SK-N-SH (cell line): ENCODE results near the gene PPP1R14B. TPM values are rescaled to one million over a fixed set of nuclear protein-coding genes. Genes with fewer than 3 reads are reported as not detected.
A peak's percentile ranks its signal among the peaks of the same experiment; 100 is the strongest.

ENCODE experiments used
- CHD2 ChIP-seq: fragments of 150-350 bp; IDR thresholded peaks from 2 replicates; pipeline ENCODE4 v1.6.1; 2018; ENCODE audit warnings: low read length; ENCODE audit not compliant: partially characterized antibody
- CTCF ChIP-seq: fragments of 200-600 bp; sonication (generic); IDR thresholded peaks from 2 replicates; pipeline ENCODE4 v1.6.1; 2017; ENCODE audit warnings: antibody characterized with exemption, mild to moderate bottlenecking, moderate library complexity
- ELF1 ChIP-seq: IDR thresholded peaks from 2 replicates; pipeline ENCODE4 v1.4.0; 2012
- EP300 ChIP-seq, 2 experiments: IDR thresholded peaks; 2 replicates each; pipeline versions ENCODE4 v1.4.0 to v1.6.1; 2012; ENCODE audit warnings: borderline replicate concordance in 1 of 2, low read depth in 1 of 2, low read length in 1 of 2
- FOSL2 ChIP-seq: IDR thresholded peaks from 2 replicates; pipeline ENCODE4 v1.4.0; 2012; ENCODE audit warnings: low read depth, mild to moderate bottlenecking, moderate library complexity, borderline replicate concordance
- FOXJ3 ChIP-seq: sonication (generic); formaldehyde crosslinking; IDR thresholded peaks from 2 replicates; pipeline ENCODE4 v1.5.1; 2020; ENCODE audit warnings: mild to moderate bottlenecking, missing genetic modification reagents
- IRF3 ChIP-seq: fragments of 150-350 bp; IDR thresholded peaks from 2 replicates; pipeline ENCODE4 v1.6.1; 2016; ENCODE audit warnings: mild to moderate bottlenecking, low read depth, low read length
- MXI1 ChIP-seq: IDR thresholded peaks from 2 replicates; pipeline ENCODE4 v1.6.1; 2012; ENCODE audit warnings: mild to moderate bottlenecking, low read depth, low read length, improper control_type of control experiment
- NRF1 ChIP-seq: IDR thresholded peaks from 2 replicates; pipeline ENCODE4 v1.6.1; 2012; ENCODE audit warnings: low read depth, mild to moderate bottlenecking, low read length
- RAD21 ChIP-seq: IDR thresholded peaks from 2 replicates; pipeline ENCODE4 v1.6.1; 2012; ENCODE audit warnings: mild to moderate bottlenecking, low read length
- REST ChIP-seq: IDR thresholded peaks from 2 replicates; pipeline ENCODE4 v1.6.1; 2012; ENCODE audit warnings: mild to moderate bottlenecking, low read depth, low read length, moderate library complexity
- RFX5 ChIP-seq: IDR thresholded peaks from 2 replicates; pipeline ENCODE4 v1.6.1; 2012; ENCODE audit warnings: mild to moderate bottlenecking, improper control_type of control experiment, low read length
- SIN3A ChIP-seq: IDR thresholded peaks from 2 replicates; pipeline ENCODE4 v1.6.1; 2012; ENCODE audit warnings: low read depth, mild to moderate bottlenecking, low read length, moderate library complexity, borderline replicate concordance
- TAF1 ChIP-seq: IDR thresholded peaks from 2 replicates; pipeline ENCODE4 v1.6.1; 2012; ENCODE audit warnings: low read depth, mild to moderate bottlenecking, low read length, moderate library complexity, borderline replicate concordance
- TEAD4 ChIP-seq: IDR thresholded peaks from 2 replicates; pipeline ENCODE4 v1.4.0; 2012; ENCODE audit warnings: mild to moderate bottlenecking, borderline replicate concordance; ENCODE audit not compliant: insufficient read depth
- YY1 ChIP-seq: IDR thresholded peaks from 2 replicates; pipeline ENCODE4 v1.4.0; 2012; ENCODE audit warnings: low read depth, mild to moderate bottlenecking
- ZBTB33 ChIP-seq: IDR thresholded peaks from 2 replicates; pipeline ENCODE4 v1.4.0; 2012; ENCODE audit warnings: low read depth, borderline replicate concordance
- polyA plus RNA-seq, 3 experiments: library from polyadenylated mRNA; depleted of rRNA; stranded (reverse); fragments of >200 nt; gene quantifications; 2 replicates each; pipeline ENCODE4 v1.2.3, GENCODE V29; 2012
- TF ChIP-seq, protein P1 (sequence below): IDR thresholded peaks from 2 replicates; pipeline ENCODE4 v1.4.0; 2012; ENCODE audit warnings: low read depth

Gene PPP1R14B
- polyA plus RNA-seq, 1 of the 3 experiments (the other 2 are of a cell fraction), result 523 TPM

DNA sequence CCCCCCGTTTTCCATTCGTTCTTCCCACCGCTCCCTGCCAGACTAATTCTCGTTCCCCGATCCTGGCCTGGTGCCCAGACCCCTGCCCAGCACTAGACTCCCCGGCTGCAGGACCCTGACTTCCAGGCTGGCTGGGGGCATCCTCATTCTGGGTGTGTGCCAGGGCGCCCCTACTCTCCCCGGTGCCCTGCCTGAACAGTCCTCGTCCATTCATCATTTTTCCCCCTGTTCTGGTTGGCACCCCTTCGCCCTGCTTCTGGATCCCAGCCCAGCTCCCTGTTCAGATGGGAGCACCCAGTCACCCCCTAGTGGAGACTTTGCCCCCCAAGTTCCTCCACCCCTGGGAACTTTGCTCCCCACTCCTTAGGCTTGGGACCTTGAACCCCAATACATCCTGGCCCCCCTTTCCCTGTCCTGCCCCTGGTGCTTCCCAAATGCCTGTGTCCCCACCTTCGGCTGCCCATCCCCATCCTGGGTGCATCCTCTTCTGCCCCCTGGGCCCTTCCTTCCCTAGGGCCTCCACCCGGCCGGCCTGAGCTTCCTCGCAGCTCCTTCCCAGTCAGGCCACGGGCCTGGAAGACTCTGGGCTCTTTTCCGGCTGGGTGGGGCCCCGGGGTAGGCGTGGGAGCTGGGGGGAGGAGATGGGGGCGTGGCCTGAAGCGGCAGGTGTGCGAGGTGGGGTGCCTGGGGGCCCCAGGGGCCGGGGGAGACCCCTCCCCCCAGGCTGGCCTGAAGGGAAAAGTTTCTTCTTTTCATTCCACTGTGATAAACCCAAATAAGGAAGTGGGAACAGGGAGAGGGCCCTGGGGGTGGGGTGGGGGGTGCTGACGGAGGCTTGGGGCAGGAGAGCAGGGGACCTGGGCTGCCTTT lies 5.5 kb upstream of the PPP1R14B start (continued):
- no peak for TF ChIP-seq REST
- TF ChIP-seq IRF3, result no peak
- TF ChIP-seq ELF1, result no peak
- TF ChIP-seq ZBTB33, result no peak
- no peak for TF ChIP-seq RFX5
- TF ChIP-seq EP300 (IDR thresholded peaks at IDR 0.05; ENCODE audit: borderline replicate concordance in 1 of 2, low read depth in 1 of 2, low read length in 1 of 2), result no peak
- no peak for TF ChIP-seq FOSL2
- no peak for TF ChIP-seq SIN3A
- no peak for TF ChIP-seq TEAD4
- TF ChIP-seq MXI1, result no peak
- no peak for TF ChIP-seq FOXJ3
- peak; percentile 19; the same call in 1 of the 2 replicates for TF ChIP-seq RAD21
- TF ChIP-seq CHD2, result no peak
- TF ChIP-seq, protein P1, sequence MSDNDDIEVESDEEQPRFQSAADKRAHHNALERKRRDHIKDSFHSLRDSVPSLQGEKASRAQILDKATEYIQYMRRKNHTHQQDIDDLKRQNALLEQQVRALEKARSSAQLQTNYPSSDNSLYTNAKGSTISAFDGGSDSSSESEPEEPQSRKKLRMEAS, result peak; percentile 49; the same call in 1 of the 2 replicates
- no peak for TF ChIP-seq YY1
- TF ChIP-seq TAF1, result peak; percentile 41; the same call in 1 of the 2 replicates
- TF ChIP-seq CTCF, result peak; percentile 62
- TF ChIP-seq NRF1, result no peak
